Prostate gland (tissue), 2 donors: ENCODE data around the gene PEX13.

Experiments
- CTCF ChIP-seq, 4 experiments: fragments of 200-600 bp in 2 of 4; fragments of 450-650 bp in 2 of 4; sonication (generic) in 2 of 4; IDR thresholded peaks; 1 replicate in 3 of 4; 2 replicates in 1 of 4; pipeline ENCODE4 v1.5.1; 2016 to 2019; ENCODE audit warnings: antibody characterized with exemption in 4 of 4, mild to moderate bottlenecking in 2 of 4, moderate library complexity in 2 of 4
- POLR2A ChIP-seq: fragments of 450-650 bp; IDR thresholded peaks from one replicate; pipeline ENCODE4 v1.6.1; 2016; ENCODE audit warnings: antibody characterized with exemption, mild to moderate bottlenecking

- TF ChIP-seq CTCF (IDR thresholded peaks at IDR 0.05) (peak in 1 of 4 experiments; percentile 6), POLR2A (peak; percentile 42)
Observed at GRCh38 chr2:61017003-61017555, 441 bp upstream of the PEX13 start.
